Osteocyte (in vitro differentiated cells): Measurements from ENCODE around the gene LAMC2. TPM values are rescaled to one million over a fixed set of nuclear protein-coding genes. Genes with fewer than 3 reads are reported as not detected.

Experiments used
- DNase-seq: peaks from one replicate; pipeline ENCODE4 v3.0.0; 2021; ENCODE audit warnings: mixed read lengths; ENCODE audit not compliant: unreplicated experiment; ENCODE audit errors: extremely low spot score
- H3K27ac Mint-ChIP-seq: one replicate; pipeline ENCODE4 v1.8.0; 2021; ENCODE audit warnings: mild to moderate bottlenecking, mixed read lengths; ENCODE audit not compliant: unreplicated experiment
- H3K27me3 Mint-ChIP-seq: one replicate; pipeline ENCODE4 v1.8.0; 2021; ENCODE audit warnings: mixed read lengths; ENCODE audit not compliant: unreplicated experiment
- H3K36me3 Mint-ChIP-seq: one replicate; pipeline ENCODE4 v1.8.0; 2021; ENCODE audit warnings: mixed read lengths; ENCODE audit not compliant: unreplicated experiment
- H3K4me1 Mint-ChIP-seq: one replicate; pipeline ENCODE4 v1.8.0; 2021; ENCODE audit warnings: mixed read lengths; ENCODE audit not compliant: unreplicated experiment
- H3K4me3 Mint-ChIP-seq: one replicate; pipeline ENCODE4 v1.8.0; 2021; ENCODE audit warnings: mild to moderate bottlenecking, moderate library complexity, mixed read lengths; ENCODE audit not compliant: unreplicated experiment
- H3K9me3 Mint-ChIP-seq: one replicate; pipeline ENCODE4 v1.8.0; 2021; ENCODE audit warnings: mixed read lengths; ENCODE audit not compliant: unreplicated experiment
- total RNA-seq: library from RNA; stranded (reverse); gene quantifications from 2 replicates; pipeline ENCODE4 v1.2.1, GENCODE V29; 2021
- TF ChIP-seq, protein P1 (sequence below): fragments of 200-600 bp; sonication (generic); IDR thresholded peaks from 2 replicates; pipeline ENCODE4 v1.5.0; 2021; ENCODE audit warnings: antibody characterized with exemption, mild to moderate bottlenecking, moderate library complexity

The LAMC2 gene
- total RNA-seq, 1 donor from 2014 or later, result 3.5 TPM

DNA sequence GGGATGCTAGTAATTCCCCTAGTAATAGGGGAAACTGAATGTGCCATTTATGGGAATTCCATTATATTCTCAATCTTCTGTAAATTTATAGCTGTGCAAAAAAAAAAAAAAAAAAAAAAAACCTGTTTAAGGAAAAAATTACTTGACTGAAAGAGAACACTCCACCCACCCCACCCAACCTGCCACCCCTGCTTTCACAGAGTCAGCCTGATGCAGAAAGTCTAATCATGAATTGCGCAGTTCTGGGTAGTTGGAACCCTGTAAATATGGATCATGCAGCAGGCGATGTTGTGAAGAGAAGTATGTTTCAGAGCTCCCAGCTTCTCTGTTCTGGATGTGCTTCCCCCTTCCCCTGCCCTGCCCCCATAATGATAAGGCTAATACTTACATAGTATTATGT lies 19.6 kb upstream of the LAMC2 start:
- H3K36me3 Mint-ChIP-seq, result no peaks in the 10 kb centered on the region
- H3K9me3 Mint-ChIP-seq, result no peaks in the 10 kb centered on the region
- H3K27ac Mint-ChIP-seq, result no peak overlapping the region
- H3K4me1 Mint-ChIP-seq, result peaks cover 15% of the 10 kb centered on the region
- no peak overlapping the region for H3K4me3 Mint-ChIP-seq
- no peaks in the 10 kb centered on the region for H3K27me3 Mint-ChIP-seq
- TF ChIP-seq, protein P1, sequence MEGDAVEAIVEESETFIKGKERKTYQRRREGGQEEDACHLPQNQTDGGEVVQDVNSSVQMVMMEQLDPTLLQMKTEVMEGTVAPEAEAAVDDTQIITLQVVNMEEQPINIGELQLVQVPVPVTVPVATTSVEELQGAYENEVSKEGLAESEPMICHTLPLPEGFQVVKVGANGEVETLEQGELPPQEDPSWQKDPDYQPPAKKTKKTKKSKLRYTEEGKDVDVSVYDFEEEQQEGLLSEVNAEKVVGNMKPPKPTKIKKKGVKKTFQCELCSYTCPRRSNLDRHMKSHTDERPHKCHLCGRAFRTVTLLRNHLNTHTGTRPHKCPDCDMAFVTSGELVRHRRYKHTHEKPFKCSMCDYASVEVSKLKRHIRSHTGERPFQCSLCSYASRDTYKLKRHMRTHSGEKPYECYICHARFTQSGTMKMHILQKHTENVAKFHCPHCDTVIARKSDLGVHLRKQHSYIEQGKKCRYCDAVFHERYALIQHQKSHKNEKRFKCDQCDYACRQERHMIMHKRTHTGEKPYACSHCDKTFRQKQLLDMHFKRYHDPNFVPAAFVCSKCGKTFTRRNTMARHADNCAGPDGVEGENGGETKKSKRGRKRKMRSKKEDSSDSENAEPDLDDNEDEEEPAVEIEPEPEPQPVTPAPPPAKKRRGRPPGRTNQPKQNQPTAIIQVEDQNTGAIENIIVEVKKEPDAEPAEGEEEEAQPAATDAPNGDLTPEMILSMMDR, result no peak
- no peak for DNase-seq

DNA sequence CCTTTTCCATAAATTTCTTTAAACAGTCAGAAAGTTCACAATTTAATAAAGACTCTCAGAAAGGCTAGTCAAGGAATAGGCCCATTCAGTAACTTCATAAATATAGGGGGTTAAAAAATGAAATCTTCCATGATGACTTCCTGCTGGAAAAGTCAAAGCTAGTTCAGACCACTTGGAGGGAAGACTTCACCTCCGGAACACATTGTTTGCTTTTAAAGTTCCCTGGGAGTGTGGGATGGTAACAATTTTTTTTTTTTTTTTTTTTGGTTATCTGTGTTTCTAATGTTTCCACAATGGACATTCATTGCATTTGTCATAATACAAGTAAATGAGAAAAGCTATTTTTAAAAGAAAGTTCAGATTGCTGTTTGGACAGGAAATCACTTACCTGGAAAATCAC lies 18.4 kb upstream of the LAMC2 start:
- H3K36me3 Mint-ChIP-seq, result no peaks in the 10 kb centered on the region
- peaks cover 15% of the 10 kb centered on the region for H3K4me1 Mint-ChIP-seq
- no peaks in the 10 kb centered on the region for H3K9me3 Mint-ChIP-seq
- no peaks in the 10 kb centered on the region for H3K27me3 Mint-ChIP-seq
- TF ChIP-seq, protein P1, result no peak
- H3K4me3 Mint-ChIP-seq, result no peak overlapping the region
- no peak overlapping the region for H3K27ac Mint-ChIP-seq
- no peak for DNase-seq

DNA sequence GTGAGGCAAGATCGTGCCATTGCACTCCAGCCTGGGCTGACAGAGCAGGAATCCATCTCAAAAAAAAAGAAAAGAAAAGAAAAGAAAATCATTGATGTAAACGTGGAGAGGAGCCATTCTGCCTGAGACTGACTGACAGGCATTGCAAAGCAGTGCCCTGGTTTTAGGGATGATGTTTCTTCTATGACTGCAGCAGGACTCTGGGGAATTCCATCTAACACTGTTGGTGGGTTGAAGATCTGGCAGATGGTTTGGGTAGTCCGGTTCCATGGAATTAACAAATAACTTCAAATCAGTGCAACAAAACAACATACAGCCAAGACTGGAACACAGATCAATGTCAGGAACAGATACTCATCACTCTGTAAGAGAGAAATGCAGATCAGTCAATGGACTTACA lies 17.8 kb upstream of the LAMC2 start:
- peaks cover 15% of the 10 kb centered on the region for H3K4me1 Mint-ChIP-seq
- H3K9me3 Mint-ChIP-seq, result no peaks in the 10 kb centered on the region
- no peak overlapping the region for H3K27ac Mint-ChIP-seq
- no peak overlapping the region for H3K4me3 Mint-ChIP-seq
- no peak for DNase-seq
- TF ChIP-seq, protein P1, result no peak
- no peaks in the 10 kb centered on the region for H3K36me3 Mint-ChIP-seq
- no peaks in the 10 kb centered on the region for H3K27me3 Mint-ChIP-seq

DNA sequence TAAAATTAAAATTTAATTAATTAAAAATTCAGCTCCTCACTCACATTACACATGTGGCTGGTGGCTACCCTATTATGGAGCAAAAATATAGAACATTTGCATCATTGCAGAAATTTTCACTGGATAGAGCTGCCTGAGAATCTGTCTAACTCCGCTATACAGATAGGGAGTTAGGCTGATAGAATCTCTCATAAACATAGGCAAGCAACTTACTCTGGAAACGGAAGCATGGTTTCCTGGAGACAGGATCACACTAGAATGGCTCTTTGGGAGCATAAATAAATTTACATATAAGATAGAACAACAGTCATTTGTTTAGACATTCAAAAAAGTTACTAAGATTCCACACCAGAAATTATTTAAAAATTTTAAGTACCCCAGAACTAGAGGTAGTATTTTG lies 12.2 kb upstream of the LAMC2 start:
- H3K4me3 Mint-ChIP-seq, result no peak overlapping the region
- H3K4me1 Mint-ChIP-seq, result peaks cover 5% of the 10 kb centered on the region
- no peak for DNase-seq
- H3K27ac Mint-ChIP-seq, result no peak overlapping the region
- no peaks in the 10 kb centered on the region for H3K36me3 Mint-ChIP-seq
- H3K27me3 Mint-ChIP-seq, result no peaks in the 10 kb centered on the region
- TF ChIP-seq, protein P1, result no peak
- H3K9me3 Mint-ChIP-seq, result no peaks in the 10 kb centered on the region

DNA sequence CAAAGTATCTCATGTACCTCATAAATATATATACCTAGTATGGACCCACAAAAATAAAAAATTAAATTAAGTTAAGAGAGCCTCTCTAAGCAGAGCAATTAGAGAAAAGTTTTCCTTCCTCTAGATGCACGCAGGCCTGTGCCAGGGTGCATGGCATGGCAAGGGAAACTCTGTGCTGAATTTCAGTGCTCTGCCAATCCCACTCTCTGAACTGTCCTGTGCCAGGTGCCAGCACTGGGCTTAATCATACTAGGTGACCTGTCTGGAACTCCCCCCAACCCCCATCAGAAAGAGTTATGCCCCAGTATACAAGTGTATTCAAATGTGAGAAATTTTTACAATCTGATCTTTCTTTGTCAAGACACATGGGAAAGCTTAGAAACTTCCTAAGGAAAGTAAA lies 10.4 kb upstream of the LAMC2 start:
- H3K27me3 Mint-ChIP-seq, result no peaks in the 10 kb centered on the region
- H3K4me3 Mint-ChIP-seq, result no peak overlapping the region
- no peak for DNase-seq
- TF ChIP-seq, protein P1, result no peak
- H3K36me3 Mint-ChIP-seq, result no peaks in the 10 kb centered on the region
- no peaks in the 10 kb centered on the region for H3K9me3 Mint-ChIP-seq
- peaks cover 15% of the 10 kb centered on the region for H3K4me1 Mint-ChIP-seq
- no peak overlapping the region for H3K27ac Mint-ChIP-seq
